ENCODE data around the gene MCC.

The MCC gene

DNA sequence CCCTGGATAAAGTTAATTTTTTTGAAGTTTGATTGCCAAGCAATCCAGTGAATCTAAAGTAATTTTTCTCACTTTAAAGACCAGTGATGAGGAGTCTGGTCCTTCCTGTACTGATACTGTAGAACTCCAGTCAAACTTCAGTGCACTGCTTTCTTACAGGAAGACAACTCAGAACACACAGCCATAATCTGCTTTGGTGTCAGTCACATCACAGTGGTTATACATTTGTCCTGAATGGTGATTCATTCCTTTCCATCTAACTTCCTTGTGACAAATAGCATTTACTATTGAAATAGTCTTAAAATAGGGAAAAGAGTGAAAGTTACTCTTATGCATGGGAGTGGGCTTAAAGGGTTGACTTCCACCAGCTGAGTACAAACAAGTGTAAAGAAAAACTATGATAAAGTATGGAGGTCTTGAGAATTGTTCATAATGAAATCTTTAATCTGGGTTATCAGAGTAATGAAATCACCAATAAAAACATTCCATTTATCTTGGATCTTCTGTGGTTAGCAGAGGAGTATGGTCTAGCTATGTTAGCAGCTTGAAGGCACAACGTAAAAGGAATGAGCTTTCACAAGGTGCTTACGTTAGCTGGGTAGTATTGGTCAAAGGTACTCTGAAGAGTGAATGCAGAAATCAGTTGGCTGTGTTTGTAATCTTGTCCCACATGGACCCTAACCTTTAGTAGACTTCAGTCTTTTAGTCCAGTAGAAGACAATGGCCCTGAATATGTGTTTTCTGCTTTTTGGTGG is 470.2 kb downstream of the MCC start:
- DNase-seq (ENCODE audit: extremely low spot score) = no peak
- CTCF ChIA-PET = interaction anchor here (1.4 kb wide), 1 partner anchor 22 kb away, joined by 3 read pairs; no protein-coding TSS in a partner anchor
- no peak for TF ChIP-seq SUZ12 (IDR thresholded peaks at IDR 0.05)
- no peak for TF ChIP-seq HDGF (IDR thresholded peaks at IDR 0.05; ENCODE audit: borderline replicate concordance)
- no peak for TF ChIP-seq NFRKB (IDR thresholded peaks at IDR 0.05)
- TF ChIP-seq CTBP1 (IDR thresholded peaks at IDR 0.05; ENCODE audit: borderline replicate concordance) = no peak
- no peak for TF ChIP-seq TARDBP (IDR thresholded peaks at IDR 0.05)
- TF ChIP-seq ARNT (IDR thresholded peaks at IDR 0.05) = no peak
- POLR2A ChIA-PET = no interaction called here

DNA sequence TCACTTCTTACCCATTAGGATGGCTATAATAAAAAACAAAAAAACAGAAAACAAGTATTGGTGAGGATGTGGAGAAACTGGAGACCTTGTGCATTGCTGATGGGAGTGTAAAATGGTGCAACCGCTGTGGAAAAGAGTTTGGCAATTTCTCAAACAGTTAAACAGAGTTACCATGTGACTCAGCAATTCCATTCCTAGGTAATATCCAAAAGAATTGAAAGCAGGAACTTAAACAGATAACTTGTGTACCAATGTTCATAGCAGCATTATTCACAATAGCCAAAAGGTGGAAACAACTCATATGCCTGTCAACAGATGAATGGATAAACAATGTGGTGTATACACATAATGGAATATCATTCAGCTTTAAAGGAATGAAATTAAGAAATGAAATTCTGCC is 482.8 kb downstream of the MCC start:
- no peak for DNase-seq (ENCODE audit: extremely low spot score)
- TF ChIP-seq CTBP1 (IDR thresholded peaks at IDR 0.05; ENCODE audit: borderline replicate concordance) (no peak), NFRKB (IDR thresholded peaks at IDR 0.05) (no peak), ELF4 (IDR thresholded peaks at IDR 0.05) (no peak), FOXK2 (IDR thresholded peaks at IDR 0.05) (no peak), SUZ12 (IDR thresholded peaks at IDR 0.05) (no peak), TARDBP (IDR thresholded peaks at IDR 0.05) (no peak), FOXM1 (IDR thresholded peaks at IDR 0.05; ENCODE audit: borderline replicate concordance) (no peak), ARNT (IDR thresholded peaks at IDR 0.05) (no peak), SP1 (IDR thresholded peaks at IDR 0.05) (no peak), FOXA1 (IDR thresholded peaks at IDR 0.05) (no peak), HDGF (IDR thresholded peaks at IDR 0.05; ENCODE audit: borderline replicate concordance) (no peak), ZNF384 (IDR thresholded peaks at IDR 0.05) (no peak), LEF1 (IDR thresholded peaks at IDR 0.05; ENCODE audit: borderline replicate concordance) (no peak)
- TF ChIP-seq, protein P1, sequence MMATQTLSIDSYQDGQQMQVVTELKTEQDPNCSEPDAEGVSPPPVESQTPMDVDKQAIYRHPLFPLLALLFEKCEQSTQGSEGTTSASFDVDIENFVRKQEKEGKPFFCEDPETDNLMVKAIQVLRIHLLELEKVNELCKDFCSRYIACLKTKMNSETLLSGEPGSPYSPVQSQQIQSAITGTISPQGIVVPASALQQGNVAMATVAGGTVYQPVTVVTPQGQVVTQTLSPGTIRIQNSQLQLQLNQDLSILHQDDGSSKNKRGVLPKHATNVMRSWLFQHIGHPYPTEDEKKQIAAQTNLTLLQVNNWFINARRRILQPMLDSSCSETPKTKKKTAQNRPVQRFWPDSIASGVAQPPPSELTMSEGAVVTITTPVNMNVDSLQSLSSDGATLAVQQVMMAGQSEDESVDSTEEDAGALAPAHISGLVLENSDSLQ (IDR thresholded peaks at IDR 0.05) = no peak
- ChIA-PET POLR2A (no interaction called here), CTCF (no interaction called here)

DNA sequence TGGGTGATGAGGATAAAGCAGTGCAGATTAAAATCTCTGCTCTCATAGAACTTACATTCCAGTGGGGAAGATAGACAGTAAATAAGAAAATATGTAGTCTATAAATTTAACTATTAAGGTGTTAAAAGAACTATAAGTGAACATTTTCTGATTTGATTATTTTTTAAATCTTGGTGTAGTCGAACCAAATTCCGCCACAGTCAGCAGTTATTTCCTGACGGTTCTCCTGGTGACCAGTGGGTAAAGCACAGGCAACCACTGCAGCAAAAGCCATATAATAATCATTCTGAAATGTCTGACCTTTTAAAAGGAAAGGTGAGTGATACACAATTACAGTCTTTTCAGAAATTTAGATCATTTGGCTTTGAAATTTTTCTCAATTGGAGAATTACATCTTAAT is 484.5 kb downstream of the MCC start:
- no peak for DNase-seq (ENCODE audit: extremely low spot score)
- CTCF ChIA-PET = interaction anchor here (0.6 to 1.0 kb wide), 2 partner anchors 9 to 510 kb away, joined by 3 to 7 read pairs; partner anchors contain the start of gene YTHDC2
- no peak for TF ChIP-seq FOXM1 (IDR thresholded peaks at IDR 0.05; ENCODE audit: borderline replicate concordance)
- TF ChIP-seq ELF4 (IDR thresholded peaks at IDR 0.05) = no peak
- TF ChIP-seq, protein P1 (IDR thresholded peaks at IDR 0.05) = no peak
- no peak for TF ChIP-seq CTBP1 (IDR thresholded peaks at IDR 0.05; ENCODE audit: borderline replicate concordance)
- no peak for TF ChIP-seq TARDBP (IDR thresholded peaks at IDR 0.05)
- TF ChIP-seq NFRKB (IDR thresholded peaks at IDR 0.05) = no peak
- TF ChIP-seq HDGF (IDR thresholded peaks at IDR 0.05; ENCODE audit: borderline replicate concordance) = no peak
- no peak for TF ChIP-seq ARNT (IDR thresholded peaks at IDR 0.05)
- TF ChIP-seq SP1 (IDR thresholded peaks at IDR 0.05) = no peak
- POLR2A ChIA-PET = no interaction called here

DNA sequence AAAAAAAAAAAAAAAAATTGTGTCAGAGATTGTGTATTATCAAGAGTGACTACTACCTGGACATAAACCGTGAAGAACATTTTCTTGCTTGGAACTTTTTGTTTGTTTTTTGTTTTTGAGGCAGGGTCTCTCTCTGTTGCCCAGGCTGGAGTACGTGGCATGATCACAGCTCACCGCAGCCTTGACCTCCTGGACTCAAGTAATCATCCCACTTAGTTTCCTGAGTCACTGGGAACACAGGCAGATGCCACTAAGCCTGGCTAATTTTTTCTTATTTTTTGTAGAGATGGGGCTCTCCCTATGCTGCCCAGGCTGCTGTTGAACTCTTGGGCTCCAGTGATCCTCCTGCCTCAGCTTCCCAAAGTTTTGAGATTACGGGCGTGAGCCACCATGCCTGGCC is 485.8 kb downstream of the MCC start:
- DNase-seq (ENCODE audit: extremely low spot score) = no peak
- CTCF ChIA-PET = interaction anchor here (0.6 kb wide), 1 partner anchor 389 kb away, joined by 3 read pairs; no protein-coding TSS in a partner anchor
- POLR2A ChIA-PET = no interaction called here
- no peak for TF ChIP-seq SP1 (IDR thresholded peaks at IDR 0.05)
- TF ChIP-seq, protein P1 (IDR thresholded peaks at IDR 0.05) = no peak

DNA sequence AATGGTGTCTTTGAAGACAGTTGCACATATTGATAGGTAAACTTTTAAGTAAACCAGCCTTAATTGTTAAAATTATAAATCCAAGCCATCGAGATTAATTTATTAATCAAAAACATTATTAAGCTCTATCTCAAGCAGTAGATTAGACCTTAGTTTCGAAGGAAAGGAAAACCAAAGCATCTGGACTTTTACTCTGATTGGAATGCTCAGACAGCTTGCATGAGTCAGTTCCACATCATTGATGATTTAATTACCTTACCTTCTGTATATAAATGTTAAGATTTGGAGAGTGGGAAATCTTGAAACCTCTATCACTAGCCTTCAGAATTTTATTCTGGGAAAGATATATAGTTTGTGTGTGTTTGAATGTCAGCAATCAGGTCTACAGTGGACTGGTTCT is 487.8 kb downstream of the MCC start:
- POLR2A ChIA-PET = no interaction called here
- CTCF ChIA-PET = no interaction called here

DNA sequence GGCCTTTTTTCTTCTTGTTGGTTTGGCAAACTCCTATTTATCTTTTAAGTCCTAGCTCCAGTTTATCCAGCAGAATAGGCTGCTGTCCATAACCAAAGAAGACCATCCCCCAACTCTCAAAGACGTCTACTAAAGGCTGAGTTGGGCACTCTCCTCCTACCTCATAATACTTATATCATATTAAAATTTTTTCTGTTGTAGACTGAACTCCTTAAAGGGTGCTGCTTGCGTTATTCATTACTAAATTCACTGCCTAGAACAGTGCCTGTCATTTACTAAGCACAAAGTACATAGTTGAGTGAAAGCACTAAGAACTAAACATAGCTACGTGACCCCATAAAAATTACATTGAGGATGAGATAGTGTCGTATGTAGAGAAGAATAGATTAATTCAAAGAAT is 490.0 kb downstream of the MCC start:
- ChIA-PET POLR2A (interaction anchor here (1.6 kb wide), 1 partner anchor 22 kb away, joined by 4 read pairs; the partner anchor contains the start of gene DCP2), CTCF (interaction anchor here (0.9 kb wide), 1 partner anchor 11 kb away, joined by 10 read pairs; no protein-coding TSS in a partner anchor)
- TF ChIP-seq HDGF (IDR thresholded peaks at IDR 0.05; ENCODE audit: borderline replicate concordance) (no peak), ARNT (IDR thresholded peaks at IDR 0.05) (no peak), NFRKB (IDR thresholded peaks at IDR 0.05) (no peak), LEF1 (IDR thresholded peaks at IDR 0.05; ENCODE audit: borderline replicate concordance) (no peak), ELF4 (IDR thresholded peaks at IDR 0.05) (no peak), FOXM1 (IDR thresholded peaks at IDR 0.05; ENCODE audit: borderline replicate concordance) (no peak), ZNF384 (IDR thresholded peaks at IDR 0.05) (no peak), L3MBTL2 (conservative IDR thresholded peaks at IDR 0.05) (no peak)
- no peak for DNase-seq (ENCODE audit: extremely low spot score)

More for the DNA sequence above, 487.8 kb downstream of the MCC start:
- TF ChIP-seq, protein P1 (IDR thresholded peaks at IDR 0.05) = no peak
- TF ChIP-seq FOXK2 (IDR thresholded peaks at IDR 0.05) (no peak), HDGF (IDR thresholded peaks at IDR 0.05; ENCODE audit: borderline replicate concordance) (no peak), SUZ12 (IDR thresholded peaks at IDR 0.05) (no peak), NFRKB (IDR thresholded peaks at IDR 0.05) (no peak), BHLHE40 (IDR thresholded peaks at IDR 0.05; ENCODE audit: borderline replicate concordance) (no peak), SP1 (IDR thresholded peaks at IDR 0.05) (no peak), ARNT (IDR thresholded peaks at IDR 0.05) (no peak), FOXA1 (IDR thresholded peaks at IDR 0.05) (no peak), FOXM1 (IDR thresholded peaks at IDR 0.05; ENCODE audit: borderline replicate concordance) (no peak)
- no peak for DNase-seq (ENCODE audit: extremely low spot score)
